Neural progenitor cell (in vitro differentiated cells): ENCODE results near the gene GNB4. TPM values are rescaled to one million over a fixed set of nuclear protein-coding genes. Genes with fewer than 3 reads are reported as not detected.

Experiments used
- DNase-seq: peaks from one replicate; pipeline ENCODE4 v3.0.0-alpha.2; 2016; ENCODE audit warnings: low spot score
- H2AFZ ChIP-seq: fragments of 200-600 bp; sonication (generic); replicated peaks from 2 replicates; pipeline ENCODE4 v1.6.1; 2016; ENCODE audit warnings: antibody characterized with exemption
- H3F3A ChIP-seq: fragments of 200-600 bp; sonication (generic); 2 replicates; pipeline ENCODE4 v1.6.1; 2016; ENCODE audit warnings: antibody characterized with exemption, low read depth
- H3K27ac ChIP-seq: fragments of 200-600 bp; sonication (generic); 2 replicates; pipeline ENCODE4 v1.5.1; 2016; ENCODE audit warnings: mild to moderate bottlenecking
- H3K27me3 ChIP-seq: fragments of 200-600 bp; sonication (generic); 2 replicates; pipeline ENCODE4 v1.6.1; 2016; ENCODE audit warnings: mild to moderate bottlenecking, moderate library complexity
- H3K36me3 ChIP-seq: fragments of 200-600 bp; sonication (generic); 2 replicates; pipeline ENCODE4 v1.5.1; 2016
- H3K4me1 ChIP-seq: fragments of 200-600 bp; sonication (generic); 2 replicates; pipeline ENCODE4 v1.6.1; 2016; ENCODE audit warnings: mixed run types
- H3K4me2 ChIP-seq: fragments of 200-600 bp; sonication (generic); 2 replicates; pipeline ENCODE4 v1.6.1; 2016
- H3K4me3 ChIP-seq: fragments of 200-600 bp; sonication (generic); 2 replicates; pipeline ENCODE4 v1.5.1; 2016
- H3K79me2 ChIP-seq: fragments of 200-600 bp; sonication (generic); 2 replicates; pipeline ENCODE4 v1.6.1; 2016; ENCODE audit warnings: low read depth
- H3K9ac ChIP-seq: fragments of 200-600 bp; sonication (generic); 2 replicates; pipeline ENCODE4 v1.6.1; 2016
- H3K9me3 ChIP-seq: fragments of 200-600 bp; sonication (generic); 2 replicates; pipeline ENCODE4 v1.5.1; 2016; ENCODE audit warnings: low read depth
- H4K20me1 ChIP-seq: fragments of 200-600 bp; sonication (generic); 2 replicates; pipeline ENCODE4 v1.6.1; 2016; ENCODE audit warnings: low read depth
- H3K27ac Mint-ChIP-seq: 3 replicates; pipeline ENCODE4 v1.8.0; 2021; ENCODE audit warnings: mixed read lengths
- H3K27me3 Mint-ChIP-seq: 2 replicates; pipeline ENCODE4 v1.8.0; 2022; ENCODE audit warnings: low read depth, mild to moderate bottlenecking, inconsistent platforms, moderate library complexity, mixed read lengths; ENCODE audit not compliant: insufficient read depth
- H3K36me3 Mint-ChIP-seq: 3 replicates; pipeline ENCODE4 v1.8.0; 2021; ENCODE audit warnings: mixed read lengths
- H3K4me1 Mint-ChIP-seq: 3 replicates; pipeline ENCODE4 v1.8.0; 2021; ENCODE audit warnings: mixed read lengths
- H3K4me3 Mint-ChIP-seq: 3 replicates; pipeline ENCODE4 v1.8.0; 2021; ENCODE audit warnings: mild to moderate bottlenecking, moderate library complexity, mixed read lengths
- H3K9me3 Mint-ChIP-seq: 3 replicates; pipeline ENCODE4 v1.8.0; 2020; ENCODE audit warnings: mixed read lengths
- EZH2 ChIP-seq: fragments of 200-600 bp; sonication (generic); IDR thresholded peaks from 2 replicates; pipeline ENCODE4 v1.6.1; 2017; ENCODE audit warnings: antibody characterized with exemption, mild to moderate bottlenecking, moderate library complexity
- EZH2phosphoT487 ChIP-seq: fragments of 200-600 bp; sonication (generic); IDR thresholded peaks from 2 replicates; pipeline ENCODE4 v1.6.1; 2017; ENCODE audit warnings: antibody characterized with exemption
- total RNA-seq: library from RNA; depleted of rRNA; stranded (reverse); fragments of >200 nt; gene quantifications from 2 replicates; pipeline ENCODE4 v1.2.3, GENCODE V29; 2015; ENCODE audit warnings: low replicate concordance
- TF ChIP-seq, protein P1 (sequence below): fragments of 200-600 bp; sonication (generic); IDR thresholded peaks from 2 replicates; pipeline ENCODE4 v1.5.1; 2017; ENCODE audit warnings: antibody characterized with exemption, mild to moderate bottlenecking

Gene GNB4
- total RNA-seq, 1 donor from 2014 or later = 74.6 TPM

DNA sequence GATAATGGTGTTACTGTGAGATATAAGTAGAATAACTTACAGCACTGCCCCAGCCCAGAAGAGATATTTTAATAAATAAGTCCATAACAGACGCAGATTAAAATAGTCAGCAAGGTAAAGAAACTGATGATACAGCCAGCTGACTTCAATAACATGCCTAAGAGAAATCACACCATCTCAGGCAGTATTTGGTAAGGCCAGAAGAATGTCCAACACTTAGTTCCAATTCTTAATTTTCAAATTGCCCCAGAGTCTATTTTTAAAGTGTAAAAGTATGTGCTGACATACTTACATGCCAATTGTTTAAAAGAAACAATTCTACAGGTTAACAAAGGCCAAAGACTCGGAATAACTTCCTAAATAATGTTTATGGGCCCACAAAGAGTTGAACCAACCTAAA, 1.6 kb downstream of the GNB4 start:
- H2AFZ ChIP-seq = no peak overlapping the region
- H3K27ac ChIP-seq = no peak overlapping the region
- Mint-ChIP-seq H3K9me3 (no peaks in the 10 kb centered on the region), H3K4me1 (peaks cover 42% of the 10 kb centered on the region), H3K4me3 (peak overlapping the region; percentile 96), H3K36me3 (peaks cover 3% of the 10 kb centered on the region), H3K27ac (no peak overlapping the region), H3K27me3 (peaks cover 4% of the 10 kb centered on the region)
- H3F3A ChIP-seq = peaks cover 39% of the 10 kb centered on the region
- TF ChIP-seq, protein P1, sequence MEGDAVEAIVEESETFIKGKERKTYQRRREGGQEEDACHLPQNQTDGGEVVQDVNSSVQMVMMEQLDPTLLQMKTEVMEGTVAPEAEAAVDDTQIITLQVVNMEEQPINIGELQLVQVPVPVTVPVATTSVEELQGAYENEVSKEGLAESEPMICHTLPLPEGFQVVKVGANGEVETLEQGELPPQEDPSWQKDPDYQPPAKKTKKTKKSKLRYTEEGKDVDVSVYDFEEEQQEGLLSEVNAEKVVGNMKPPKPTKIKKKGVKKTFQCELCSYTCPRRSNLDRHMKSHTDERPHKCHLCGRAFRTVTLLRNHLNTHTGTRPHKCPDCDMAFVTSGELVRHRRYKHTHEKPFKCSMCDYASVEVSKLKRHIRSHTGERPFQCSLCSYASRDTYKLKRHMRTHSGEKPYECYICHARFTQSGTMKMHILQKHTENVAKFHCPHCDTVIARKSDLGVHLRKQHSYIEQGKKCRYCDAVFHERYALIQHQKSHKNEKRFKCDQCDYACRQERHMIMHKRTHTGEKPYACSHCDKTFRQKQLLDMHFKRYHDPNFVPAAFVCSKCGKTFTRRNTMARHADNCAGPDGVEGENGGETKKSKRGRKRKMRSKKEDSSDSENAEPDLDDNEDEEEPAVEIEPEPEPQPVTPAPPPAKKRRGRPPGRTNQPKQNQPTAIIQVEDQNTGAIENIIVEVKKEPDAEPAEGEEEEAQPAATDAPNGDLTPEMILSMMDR = no peak
- TF ChIP-seq EZH2phosphoT487 = no peak
- no peak for TF ChIP-seq EZH2
- H4K20me1 ChIP-seq = peaks cover 12% of the 10 kb centered on the region
- H3K4me3 ChIP-seq = peak overlapping the region; percentile 92
- no peaks in the 10 kb centered on the region for H3K9me3 ChIP-seq
- no peaks in the 10 kb centered on the region for H3K27me3 ChIP-seq
- H3K4me1 ChIP-seq = peaks cover 33% of the 10 kb centered on the region
- H3K9ac ChIP-seq = peak overlapping the region; percentile 9
- no peaks in the 10 kb centered on the region for H3K36me3 ChIP-seq
- peak overlapping the region; percentile 82 for H3K4me2 ChIP-seq
- DNase-seq = no peak
- peaks cover 63% of the 10 kb centered on the region for H3K79me2 ChIP-seq

DNA sequence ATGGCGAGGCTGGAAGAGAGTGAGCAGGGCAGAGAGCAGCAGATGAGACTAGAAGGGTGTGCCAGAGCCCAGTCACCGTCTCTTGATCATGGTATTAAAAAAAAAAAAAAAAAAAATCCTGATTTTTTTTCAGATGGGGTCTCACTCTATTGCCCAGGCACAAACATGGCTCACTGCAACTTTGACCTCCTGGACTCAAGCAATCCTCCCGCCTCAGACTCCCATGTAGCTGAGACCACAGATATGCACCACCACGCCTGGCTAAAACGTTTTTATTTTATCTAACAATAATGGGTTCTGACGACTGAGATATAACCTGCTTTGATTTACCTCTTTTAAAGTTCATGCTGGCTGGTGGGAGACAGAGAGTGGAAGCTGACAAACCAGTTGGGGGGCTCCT, 4.0 kb downstream of the GNB4 start:
- no peak overlapping the region for H3K9ac ChIP-seq
- H3K36me3 Mint-ChIP-seq = peaks cover 3% of the 10 kb centered on the region
- peaks cover 20% of the 10 kb centered on the region for H3K4me1 Mint-ChIP-seq
- H3K27ac ChIP-seq = no peak overlapping the region
- peaks cover 8% of the 10 kb centered on the region for H4K20me1 ChIP-seq
- peaks cover 4% of the 10 kb centered on the region for H3K27me3 Mint-ChIP-seq
- no peak for DNase-seq
- no peak overlapping the region for H3K4me2 ChIP-seq
- H3F3A ChIP-seq = peaks cover 17% of the 10 kb centered on the region
- peaks cover 81% of the 10 kb centered on the region for H3K79me2 ChIP-seq
- H3K36me3 ChIP-seq = no peaks in the 10 kb centered on the region
- no peak overlapping the region for H3K4me3 Mint-ChIP-seq
- H2AFZ ChIP-seq = no peak overlapping the region
- no peak overlapping the region for H3K4me3 ChIP-seq
- H3K9me3 Mint-ChIP-seq = no peaks in the 10 kb centered on the region
- H3K27ac Mint-ChIP-seq = no peak overlapping the region
- no peaks in the 10 kb centered on the region for H3K9me3 ChIP-seq
- peaks cover 11% of the 10 kb centered on the region for H3K4me1 ChIP-seq
- TF ChIP-seq EZH2phosphoT487 (no peak), EZH2 (no peak)
- TF ChIP-seq, protein P1 = no peak
- no peaks in the 10 kb centered on the region for H3K27me3 ChIP-seq

DNA sequence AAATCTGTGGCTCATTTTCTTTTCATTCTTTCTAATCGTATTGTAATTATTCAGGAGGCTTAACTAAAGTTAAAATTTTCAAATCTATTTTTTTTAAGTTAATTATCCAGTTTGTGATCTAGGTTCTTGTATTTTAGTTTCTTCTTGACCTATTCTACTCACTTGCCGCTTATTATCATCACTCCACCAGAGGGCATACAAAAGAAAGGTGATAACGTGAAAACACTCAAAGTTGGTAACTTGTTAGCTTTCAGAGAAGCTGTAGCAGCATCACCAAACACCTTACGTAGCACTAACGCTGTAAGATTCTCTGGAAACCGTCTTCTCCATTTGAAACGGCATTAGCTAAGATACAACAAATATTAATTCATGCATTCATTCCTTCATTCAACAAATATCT, 4.8 kb downstream of the GNB4 start:
- Histone ChIP-seq H3K27me3 (no peaks in the 10 kb centered on the region), H3K9me3 (no peaks in the 10 kb centered on the region), H3F3A (peaks cover 10% of the 10 kb centered on the region), H3K79me2 (peaks cover 82% of the 10 kb centered on the region), H2AFZ (no peak overlapping the region), H4K20me1 (peaks cover 8% of the 10 kb centered on the region), H3K27ac (no peak overlapping the region), H3K36me3 (no peaks in the 10 kb centered on the region), H3K4me1 (peaks cover 10% of the 10 kb centered on the region), H3K9ac (no peak overlapping the region), H3K4me2 (no peak overlapping the region), H3K4me3 (no peak overlapping the region)
- Mint-ChIP-seq H3K9me3 (no peaks in the 10 kb centered on the region), H3K4me3 (no peak overlapping the region), H3K4me1 (peaks cover 13% of the 10 kb centered on the region), H3K36me3 (peaks cover 3% of the 10 kb centered on the region), H3K27me3 (peaks cover 4% of the 10 kb centered on the region), H3K27ac (no peak overlapping the region)
- DNase-seq = peak; percentile 39
- TF ChIP-seq, protein P1 = peak; percentile 54
- TF ChIP-seq EZH2 (no peak), EZH2phosphoT487 (no peak)
